Right lobe of liver (tissue), 4 donors: ENCODE measurements around the gene PCSK9.

Experiments
- CTCF ChIP-seq, 4 donors: fragments of 200-600 bp in 3 of 4; fragments of 450-650 bp in 1 of 4; IDR thresholded peaks; one replicate each; pipeline versions ENCODE4 v1.5.1 to v1.8.0; 2016 to 2022; ENCODE audit warnings: antibody characterized with exemption in 4 of 4, mild to moderate bottlenecking in 2 of 4
- POLR2A ChIP-seq: fragments of 450-650 bp; IDR thresholded peaks from one replicate; pipeline ENCODE4 v1.6.1; 2017; ENCODE audit warnings: antibody characterized with exemption, mild to moderate bottlenecking
- donor health status: DM: no; HTN: no; CAD: no.
- donor health status: DM: no; HTN: no; CAD: no.
- donor health status: DM: no; HTN: yes; CAD: no.

GRCh38 chr1:55057956-55058298 lies 18.6 kb downstream of the PCSK9 start:
- TF ChIP-seq CTCF (IDR thresholded peaks at IDR 0.05), result no peak
- TF ChIP-seq POLR2A, result no peak
